ENCODE measurements around the gene PTPRT.

The PTPRT gene

GRCh38 chr20:43017241-43018030 lies 172.3 kb downstream of the PTPRT start:
- DNase-seq, result no peak

GRCh38 chr20:43016257-43016656 lies 173.4 kb downstream of the PTPRT start:
- DNase-seq, result no peak

- DNase-seq, result no peak
These were observed 174.1 kb downstream of the PTPRT start for GRCh38 chr20:43015566-43015965.

- no peak for DNase-seq
These were observed 175.5 kb downstream of the PTPRT start for GRCh38 chr20:43014206-43014605.

GRCh38 chr20:43011491-43011890 lies 178.2 kb downstream of the PTPRT start:
- no peak for DNase-seq

GRCh38 chr20:43009532-43009931 lies 180.2 kb downstream of the PTPRT start:
- DNase-seq, result no peak

GRCh38 chr20:43007525-43007924 lies 182.2 kb downstream of the PTPRT start:
- DNase-seq, result no peak

- no peak for DNase-seq
These were observed 182.9 kb downstream of the PTPRT start for GRCh38 chr20:43006651-43007375.

GRCh38 chr20:43003318-43003944 lies 186.3 kb downstream of the PTPRT start:
- DNase-seq, result no peak

- no peak for DNase-seq
These were observed 193.6 kb downstream of the PTPRT start for GRCh38 chr20:42996141-42996540.

GRCh38 chr20:42988319-42988718 lies 201.4 kb downstream of the PTPRT start:
- DNase-seq, result no peak

GRCh38 chr20:42987376-42988114 lies 202.2 kb downstream of the PTPRT start:
- no peak for DNase-seq

GRCh38 chr20:42986143-42986773 lies 203.4 kb downstream of the PTPRT start:
- no peak for DNase-seq

- DNase-seq, result no peak
These were observed 204.1 kb downstream of the PTPRT start for GRCh38 chr20:42985628-42986027.

- no peak for DNase-seq
These were observed 207.5 kb downstream of the PTPRT start for GRCh38 chr20:42982218-42982617.

- DNase-seq, result no peak
These were observed 208.5 kb downstream of the PTPRT start for GRCh38 chr20:42981253-42981652.

- no peak for DNase-seq
These were observed 210.0 kb downstream of the PTPRT start for GRCh38 chr20:42979720-42980119.

GRCh38 chr20:42978184-42978974 lies 211.3 kb downstream of the PTPRT start:
- no peak for DNase-seq

GRCh38 chr20:42975974-42976373 lies 213.7 kb downstream of the PTPRT start:
- no peak for DNase-seq

- no peak for DNase-seq
These were observed 215.4 kb downstream of the PTPRT start for GRCh38 chr20:42974347-42974746.

- DNase-seq, result no peak
These were observed 217.1 kb downstream of the PTPRT start for GRCh38 chr20:42972591-42972990.

GRCh38 chr20:42968746-42969145 lies 221.0 kb downstream of the PTPRT start:
- DNase-seq, result no peak

Data from Kasumi-1 (cell line).